Osteocyte (in vitro differentiated cells): ENCODE measurements around the gene SLC13A1. TPM values are rescaled to one million over a fixed set of nuclear protein-coding genes. Genes with fewer than 3 reads are reported as not detected.

Experiments
- DNase-seq: peaks from one replicate; pipeline ENCODE4 v3.0.0; 2021; ENCODE audit warnings: mixed read lengths; ENCODE audit not compliant: unreplicated experiment; ENCODE audit errors: extremely low spot score
- H3K27ac Mint-ChIP-seq: one replicate; pipeline ENCODE4 v1.8.0; 2021; ENCODE audit warnings: mild to moderate bottlenecking, mixed read lengths; ENCODE audit not compliant: unreplicated experiment
- H3K27me3 Mint-ChIP-seq: one replicate; pipeline ENCODE4 v1.8.0; 2021; ENCODE audit warnings: mixed read lengths; ENCODE audit not compliant: unreplicated experiment
- H3K36me3 Mint-ChIP-seq: one replicate; pipeline ENCODE4 v1.8.0; 2021; ENCODE audit warnings: mixed read lengths; ENCODE audit not compliant: unreplicated experiment
- H3K4me1 Mint-ChIP-seq: one replicate; pipeline ENCODE4 v1.8.0; 2021; ENCODE audit warnings: mixed read lengths; ENCODE audit not compliant: unreplicated experiment
- H3K4me3 Mint-ChIP-seq: one replicate; pipeline ENCODE4 v1.8.0; 2021; ENCODE audit warnings: mild to moderate bottlenecking, moderate library complexity, mixed read lengths; ENCODE audit not compliant: unreplicated experiment
- H3K9me3 Mint-ChIP-seq: one replicate; pipeline ENCODE4 v1.8.0; 2021; ENCODE audit warnings: mixed read lengths; ENCODE audit not compliant: unreplicated experiment
- CTCF ChIP-seq: fragments of 200-600 bp; sonication (generic); IDR thresholded peaks from 2 replicates; pipeline ENCODE4 v1.5.0; 2021; ENCODE audit warnings: antibody characterized with exemption, mild to moderate bottlenecking, moderate library complexity
- total RNA-seq: library from RNA; stranded (reverse); gene quantifications from 2 replicates; pipeline ENCODE4 v1.2.1, GENCODE V29; 2021

The SLC13A1 gene
- total RNA-seq, 1 donor from 2014 or later, result not detected

DNA sequence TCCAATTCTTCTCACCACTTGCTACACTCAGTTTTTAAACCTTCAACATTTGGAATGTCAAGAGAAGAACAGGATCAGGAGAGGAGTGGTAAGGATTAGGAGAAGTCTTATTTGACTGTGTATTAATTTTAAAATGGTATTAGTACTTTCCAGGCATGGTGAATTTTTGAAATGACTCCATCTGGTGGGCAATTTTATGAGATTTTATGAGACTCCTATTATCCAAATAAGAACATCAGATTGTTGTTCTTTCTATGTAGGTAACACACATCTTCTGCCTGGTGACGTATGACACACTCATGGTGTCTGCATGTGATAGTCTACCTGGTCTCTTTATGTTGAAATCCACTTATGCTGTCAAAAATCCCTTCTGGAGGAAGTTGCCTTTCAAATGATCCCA is 51.0 kb downstream of the SLC13A1 start:
- Mint-ChIP-seq H3K9me3 (no peaks in the 10 kb centered on the region), H3K27me3 (no peaks in the 10 kb centered on the region), H3K36me3 (no peaks in the 10 kb centered on the region), H3K4me1 (no peaks in the 10 kb centered on the region), H3K27ac (no peak overlapping the region), H3K4me3 (no peak overlapping the region)
- no peak for TF ChIP-seq CTCF
- no peak for DNase-seq

- Mint-ChIP-seq H3K36me3 (no peaks in the 10 kb centered on the region), H3K27me3 (no peaks in the 10 kb centered on the region), H3K9me3 (no peaks in the 10 kb centered on the region), H3K27ac (no peak overlapping the region), H3K4me1 (no peaks in the 10 kb centered on the region), H3K4me3 (no peak overlapping the region)
- TF ChIP-seq CTCF, result no peak
- DNase-seq, result no peak
Observed at GRCh38 chr7:123143252-123144006, 56.3 kb downstream of the SLC13A1 start.

DNA sequence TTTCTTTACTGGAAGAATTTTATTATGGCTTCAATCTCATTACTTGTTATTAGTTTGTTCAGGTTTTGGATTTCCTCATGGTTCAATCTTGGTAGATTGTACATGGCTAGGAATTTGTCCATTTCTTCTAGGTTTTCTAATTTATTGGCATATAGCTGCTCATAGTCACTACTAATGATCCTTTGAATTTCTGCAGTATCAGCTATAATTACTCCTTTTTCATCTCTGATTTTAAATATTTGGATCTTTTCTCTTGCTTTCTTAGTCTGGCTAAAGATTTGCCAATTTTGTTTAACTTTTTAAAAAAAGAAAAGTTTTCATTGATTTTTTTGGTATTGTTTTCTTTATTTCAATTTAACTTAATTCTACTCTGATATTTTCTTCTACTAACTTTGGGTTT is 59.2 kb downstream of the SLC13A1 start:
- Mint-ChIP-seq H3K4me1 (no peaks in the 10 kb centered on the region), H3K9me3 (no peaks in the 10 kb centered on the region), H3K27ac (no peak overlapping the region), H3K27me3 (no peaks in the 10 kb centered on the region), H3K36me3 (no peaks in the 10 kb centered on the region), H3K4me3 (no peak overlapping the region)
- no peak for DNase-seq
- TF ChIP-seq CTCF, result no peak

DNA sequence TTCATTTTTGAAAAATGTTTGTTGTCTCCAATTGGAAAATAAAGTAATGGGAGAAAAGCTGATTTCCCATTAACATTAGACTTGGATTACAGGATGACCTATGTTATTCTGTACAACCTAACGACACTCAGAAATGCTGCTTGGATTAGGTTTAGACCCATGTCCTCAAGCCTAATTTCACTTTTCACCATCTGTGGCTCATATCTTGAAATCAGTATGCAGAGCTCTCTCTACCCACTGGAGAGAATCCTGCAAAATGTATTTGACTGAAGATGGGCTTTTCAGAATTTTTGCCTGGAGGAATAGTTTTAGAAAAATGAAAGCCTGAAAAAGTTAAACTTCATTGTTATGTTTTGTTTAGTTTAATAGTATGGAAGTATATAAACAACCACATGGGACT is 63.8 kb downstream of the SLC13A1 start:
- H3K27me3 Mint-ChIP-seq, result no peaks in the 10 kb centered on the region
- H3K4me1 Mint-ChIP-seq, result no peaks in the 10 kb centered on the region
- H3K27ac Mint-ChIP-seq, result no peak overlapping the region
- no peaks in the 10 kb centered on the region for H3K36me3 Mint-ChIP-seq
- no peak overlapping the region for H3K4me3 Mint-ChIP-seq
- DNase-seq, result no peak
- H3K9me3 Mint-ChIP-seq, result no peaks in the 10 kb centered on the region
- TF ChIP-seq CTCF, result no peak

DNA sequence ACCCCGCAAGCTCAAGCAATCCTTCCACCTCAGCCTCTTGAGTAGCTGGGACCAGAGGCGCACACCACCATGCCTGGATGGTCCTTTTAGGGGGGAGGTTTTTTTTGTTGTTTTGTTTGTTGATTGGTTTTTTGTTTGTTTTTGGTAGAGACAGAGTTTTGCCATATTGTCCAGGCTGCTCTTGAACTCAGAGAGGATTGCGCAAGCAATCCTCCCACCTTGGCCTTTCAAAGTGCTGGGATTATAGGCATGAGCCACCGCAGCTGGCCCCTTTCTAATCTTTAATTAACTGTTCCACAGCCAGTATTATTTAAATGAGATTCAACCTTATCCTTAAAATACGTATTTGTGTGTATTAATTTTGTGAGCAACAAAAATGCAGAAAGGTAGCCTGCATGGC is 65.8 kb downstream of the SLC13A1 start:
- H3K4me3 Mint-ChIP-seq, result no peak overlapping the region
- no peak overlapping the region for H3K27ac Mint-ChIP-seq
- DNase-seq, result no peak
- no peaks in the 10 kb centered on the region for H3K4me1 Mint-ChIP-seq
- H3K27me3 Mint-ChIP-seq, result no peaks in the 10 kb centered on the region
- no peaks in the 10 kb centered on the region for H3K36me3 Mint-ChIP-seq
- no peak for TF ChIP-seq CTCF
- H3K9me3 Mint-ChIP-seq, result no peaks in the 10 kb centered on the region
